ENCODE measurements around the gene ACTN1. TPM values are rescaled to one million over a fixed set of nuclear protein-coding genes. Genes with fewer than 3 reads are reported as not detected.
A peak's percentile ranks its signal among the peaks of the same experiment; 100 is the strongest.
"Not testable (repeated sequence)": the region's sequence is repeated elsewhere in the genome, so short reads cannot be mapped to it uniquely, and the experiment has no call there.

Gene ACTN1
- total and polyA plus RNA-seq, 7 experiments from 2014 or later, result 41.3 to 390 (median 227) TPM

DNA sequence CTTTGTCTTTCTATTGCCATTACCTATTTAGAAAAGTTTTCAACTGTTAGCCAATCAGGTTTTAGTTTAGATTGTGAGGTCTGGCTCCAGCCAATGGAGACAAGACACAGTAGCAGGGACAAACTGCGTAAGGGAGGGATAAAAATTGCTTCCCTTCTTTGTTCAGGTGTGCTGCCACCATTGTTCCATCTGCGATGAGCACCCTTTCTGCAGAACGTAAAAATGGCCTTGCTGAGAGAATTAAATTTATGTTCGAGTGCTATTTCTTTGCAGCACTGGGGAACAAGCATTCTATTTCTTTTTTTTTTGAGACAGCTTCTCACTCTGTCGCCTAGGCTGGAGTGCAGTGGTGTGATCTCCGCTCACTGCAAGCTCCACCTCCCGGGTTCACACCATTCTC is 126.6 kb downstream of the ACTN1 start:
- Mint-ChIP-seq H3K4me1 (peaks cover 0 to 12% (median 0%) of the 10 kb centered on the region in 7 donors), H3K36me3 (peaks cover 0 to 15% (median 9%) of the 10 kb centered on the region in 5 donors), H3K9me3 (peaks cover 0 to 18% (median 4%) of the 10 kb centered on the region in 11 donors)
- H3K4me3 Mint-ChIP-seq; CTCF ChIA-PET; POLR2A ChIA-PET; H3K36me3 ChIP-seq (ENCODE audit: control insufficient read depth in 2 of 3, insufficient read depth in 3 of 3, low read length in 3 of 3); H3K27me3 ChIP-seq (ENCODE audit: control insufficient read depth in 2 of 2, insufficient read depth in 2 of 2, low read length in 2 of 2); H3K27ac ChIP-seq (ENCODE audit: low read depth, low read length); DNase-seq; H3K4me1 ChIP-seq (ENCODE audit: control insufficient read depth in 2 of 2, insufficient read depth in 2 of 2, low read length in 2 of 2); H3K9me3 ChIP-seq (ENCODE audit: control insufficient read depth in 2 of 3, low read length in 3 of 3); H3K27me3 Mint-ChIP-seq; H3K27ac Mint-ChIP-seq; ATAC-seq; H3K4me3 ChIP-seq (ENCODE audit: low read length); intact Hi-C loops (cut with micrococcal nuclease): not testable (repeated sequence)

- DNase-seq, result no peak
- H3K4me1 Mint-ChIP-seq, result peaks cover 0 to 12% (median 0%) of the 10 kb centered on the region in 7 donors
- peaks cover 0 to 11% (median 5%) of the 10 kb centered on the region in 5 donors for H3K36me3 Mint-ChIP-seq
- H3K4me3 Mint-ChIP-seq, result no peak overlapping the region
- no peak for ATAC-seq
- Histone ChIP-seq H3K9me3 (ENCODE audit: control insufficient read depth in 2 of 3, low read length in 3 of 3) (no peaks in the 10 kb centered on the region), H3K27ac (ENCODE audit: low read depth, low read length) (no peak overlapping the region), H3K4me3 (ENCODE audit: low read length) (no peak overlapping the region), H3K27me3 (ENCODE audit: control insufficient read depth in 2 of 2, insufficient read depth in 2 of 2, low read length in 2 of 2) (no peaks in the 10 kb centered on the region), H3K36me3 (ENCODE audit: control insufficient read depth in 2 of 3, insufficient read depth in 3 of 3, low read length in 3 of 3) (no peaks in the 10 kb centered on the region), H3K4me1 (ENCODE audit: control insufficient read depth in 2 of 2, insufficient read depth in 2 of 2, low read length in 2 of 2) (no peaks in the 10 kb centered on the region)
- CTCF ChIA-PET, result no interaction called here
- POLR2A ChIA-PET, result no interaction called here
- H3K27me3 Mint-ChIP-seq, result no peaks in the 10 kb centered on the region
- peaks cover 0 to 18% (median 4%) of the 10 kb centered on the region in 11 donors for H3K9me3 Mint-ChIP-seq
- intact Hi-C loops (cut with micrococcal nuclease), result no loop called here
- no peak overlapping the region for H3K27ac Mint-ChIP-seq
Measured at GRCh38 chr14:68851078-68851477, 128.0 kb downstream of the ACTN1 start.

DNA sequence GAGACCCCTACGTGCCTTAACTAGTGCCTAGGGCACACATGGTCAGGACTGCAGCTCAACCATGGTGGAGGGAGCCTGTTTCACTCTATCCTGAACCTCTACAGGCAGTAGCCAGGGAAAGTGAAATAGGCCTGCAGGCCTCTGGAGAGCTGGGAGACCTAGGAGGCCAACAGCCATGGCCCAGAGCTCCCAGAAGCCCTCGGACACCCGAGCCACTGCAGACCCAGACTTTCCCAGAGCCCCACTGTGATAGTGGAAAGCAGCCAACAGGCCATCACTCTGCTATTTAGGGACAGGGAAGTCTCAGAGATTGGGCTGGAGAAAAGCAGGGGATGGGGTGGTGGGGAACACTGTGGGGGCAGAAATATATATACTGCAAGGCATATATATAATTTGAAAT is 129.7 kb downstream of the ACTN1 start:
- POLR2A ChIA-PET, result no interaction called here
- peaks cover 0 to 7% (median 0%) of the 10 kb centered on the region in 7 donors for H3K4me1 Mint-ChIP-seq
- H3K9me3 Mint-ChIP-seq, result peaks cover 0 to 16% (median 4%) of the 10 kb centered on the region in 11 donors

GRCh38 chr14:68848253-68848652 is 130.8 kb downstream of the ACTN1 start:
- Mint-ChIP-seq H3K4me3 (no peak overlapping the region), H3K36me3 (no peaks in the 10 kb centered on the region), H3K4me1 (peaks cover 4 to 14% (median 8%) of the 10 kb centered on the region in 7 donors), H3K9me3 (peaks cover 0 to 7% (median 3%) of the 10 kb centered on the region in 11 donors), H3K27me3 (peaks cover 0 to 9% (median 0%) of the 10 kb centered on the region in 5 donors), H3K27ac (no peak overlapping the region)
- ATAC-seq, result no peak
- Histone ChIP-seq H3K4me1 (ENCODE audit: control insufficient read depth in 2 of 2, insufficient read depth in 2 of 2, low read length in 2 of 2) (peaks cover 0 to 7% of the 10 kb centered on the region in 2 donors), H3K27me3 (ENCODE audit: control insufficient read depth in 2 of 2, insufficient read depth in 2 of 2, low read length in 2 of 2) (no peaks in the 10 kb centered on the region), H3K9me3 (ENCODE audit: control insufficient read depth in 2 of 3, low read length in 3 of 3) (no peaks in the 10 kb centered on the region), H3K4me3 (ENCODE audit: low read length) (no peak overlapping the region), H3K36me3 (ENCODE audit: control insufficient read depth in 2 of 3, insufficient read depth in 3 of 3, low read length in 3 of 3) (no peaks in the 10 kb centered on the region), H3K27ac (ENCODE audit: low read depth, low read length) (no peak overlapping the region)
- intact Hi-C loops (cut with micrococcal nuclease), result no loop called here
- CTCF ChIA-PET, result interaction anchor here (0.6 kb wide), 1 partner anchor 891 kb away, joined by 4 read pairs; no protein-coding TSS in a partner anchor
- DNase-seq, result no peak
- POLR2A ChIA-PET, result interaction anchor here (0.6 kb wide), 1 partner anchor 628 kb away, joined by 3 read pairs; no protein-coding TSS in a partner anchor

More for the DNA sequence above, 129.7 kb downstream of the ACTN1 start:
- H3K27ac Mint-ChIP-seq, result no peak overlapping the region
- H3K27me3 ChIP-seq (ENCODE audit: control insufficient read depth in 2 of 2, insufficient read depth in 2 of 2, low read length in 2 of 2), result no peaks in the 10 kb centered on the region
- DNase-seq (no peak), ATAC-seq (no peak)
- no peaks in the 10 kb centered on the region for H3K9me3 ChIP-seq (ENCODE audit: control insufficient read depth in 2 of 3, low read length in 3 of 3)
- H3K36me3 Mint-ChIP-seq, result peaks cover 0 to 4% (median 4%) of the 10 kb centered on the region in 5 donors
- no peak overlapping the region for H3K27ac ChIP-seq (ENCODE audit: low read depth, low read length)
- CTCF ChIA-PET, result no interaction called here
- H3K4me1 ChIP-seq (ENCODE audit: control insufficient read depth in 2 of 2, insufficient read depth in 2 of 2, low read length in 2 of 2), result no peaks in the 10 kb centered on the region
- H3K27me3 Mint-ChIP-seq, result peaks cover 0 to 5% (median 0%) of the 10 kb centered on the region in 5 donors
- no peaks in the 10 kb centered on the region for H3K36me3 ChIP-seq (ENCODE audit: control insufficient read depth in 2 of 3, insufficient read depth in 3 of 3, low read length in 3 of 3)
- no peak overlapping the region for H3K4me3 Mint-ChIP-seq
- intact Hi-C loops (cut with micrococcal nuclease), result no loop called here
- H3K4me3 ChIP-seq (ENCODE audit: low read length), result no peak overlapping the region

- intact Hi-C loops (cut with micrococcal nuclease); CTCF ChIA-PET: not testable (repeated sequence)
Measured at GRCh38 chr14:68847640-68848039, 131.5 kb downstream of the ACTN1 start.

DNA sequence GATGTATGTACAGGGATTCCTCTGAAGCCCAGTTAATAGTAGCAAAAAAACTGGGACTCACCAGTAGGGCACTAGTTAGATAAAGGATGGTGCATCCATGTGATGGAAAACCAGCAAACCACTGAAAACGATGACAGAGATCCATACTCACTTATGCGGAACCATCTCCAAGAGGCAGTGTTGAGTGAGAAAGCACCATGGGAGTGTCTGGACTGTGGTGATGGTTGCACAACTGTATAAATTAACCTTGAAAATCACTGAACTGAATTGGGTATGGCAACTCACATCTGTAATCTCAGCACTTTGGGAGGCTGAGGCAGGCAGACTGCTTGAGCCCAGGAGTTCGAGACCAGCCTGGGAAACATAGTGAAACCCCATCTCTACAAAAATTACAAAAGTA is 132.6 kb downstream of the ACTN1 start:
- Mint-ChIP-seq H3K4me1 (peaks cover 7 to 26% (median 10%) of the 10 kb centered on the region in 7 donors), H3K4me3 (no peak overlapping the region), H3K27me3 (peaks cover 0 to 9% (median 0%) of the 10 kb centered on the region in 5 donors), H3K27ac (no peak overlapping the region), H3K36me3 (no peaks in the 10 kb centered on the region), H3K9me3 (peaks cover 0 to 4% (median 0%) of the 10 kb centered on the region in 11 donors)
- no peak for DNase-seq
- no peaks in the 10 kb centered on the region for H3K9me3 ChIP-seq (ENCODE audit: control insufficient read depth in 2 of 3, low read length in 3 of 3)
- intact Hi-C loops (cut with micrococcal nuclease), result no loop called here
- H3K4me1 ChIP-seq (ENCODE audit: control insufficient read depth in 2 of 2, insufficient read depth in 2 of 2, low read length in 2 of 2), result peaks cover 6 to 7% of the 10 kb centered on the region in 2 donors
- ATAC-seq, result no peak
- ChIA-PET POLR2A (no interaction called here), CTCF (no interaction called here)
- no peaks in the 10 kb centered on the region for H3K27me3 ChIP-seq (ENCODE audit: control insufficient read depth in 2 of 2, insufficient read depth in 2 of 2, low read length in 2 of 2)
- no peak overlapping the region for H3K27ac ChIP-seq (ENCODE audit: low read depth, low read length)
- H3K4me3 ChIP-seq (ENCODE audit: low read length), result no peak overlapping the region
- no peaks in the 10 kb centered on the region for H3K36me3 ChIP-seq (ENCODE audit: control insufficient read depth in 2 of 3, insufficient read depth in 3 of 3, low read length in 3 of 3)

More at GRCh38 chr14:68847640-68848039, 131.5 kb downstream of the ACTN1 start:
- H3K4me1 Mint-ChIP-seq, result peaks cover 4 to 15% (median 8%) of the 10 kb centered on the region in 7 donors
- H3K27ac ChIP-seq (ENCODE audit: low read depth, low read length); H3K36me3 ChIP-seq (ENCODE audit: control insufficient read depth in 2 of 3, insufficient read depth in 3 of 3, low read length in 3 of 3); ATAC-seq; H3K4me1 ChIP-seq (ENCODE audit: control insufficient read depth in 2 of 2, insufficient read depth in 2 of 2, low read length in 2 of 2); H3K27ac Mint-ChIP-seq; H3K27me3 ChIP-seq (ENCODE audit: control insufficient read depth in 2 of 2, insufficient read depth in 2 of 2, low read length in 2 of 2); H3K9me3 Mint-ChIP-seq; DNase-seq; H3K9me3 ChIP-seq (ENCODE audit: control insufficient read depth in 2 of 3, low read length in 3 of 3); H3K4me3 ChIP-seq (ENCODE audit: low read length); H3K27me3 Mint-ChIP-seq; H3K4me3 Mint-ChIP-seq; H3K36me3 Mint-ChIP-seq: not testable (repeated sequence)
- POLR2A ChIA-PET, result interaction anchor here (0.6 kb wide), 1 partner anchor 627 kb away, joined by 3 read pairs; no protein-coding TSS in a partner anchor

- Histone ChIP-seq H3K27me3 (ENCODE audit: control insufficient read depth in 2 of 2, insufficient read depth in 2 of 2, low read length in 2 of 2) (no peaks in the 10 kb centered on the region), H3K4me3 (ENCODE audit: low read length) (no peak overlapping the region), H3K9me3 (ENCODE audit: control insufficient read depth in 2 of 3, low read length in 3 of 3) (no peaks in the 10 kb centered on the region), H3K4me1 (ENCODE audit: control insufficient read depth in 2 of 2, insufficient read depth in 2 of 2, low read length in 2 of 2) (peaks cover 7 to 12% of the 10 kb centered on the region in 2 donors), H3K36me3 (ENCODE audit: control insufficient read depth in 2 of 3, insufficient read depth in 3 of 3, low read length in 3 of 3) (no peaks in the 10 kb centered on the region), H3K27ac (ENCODE audit: low read depth, low read length) (no peak overlapping the region)
- Mint-ChIP-seq H3K27me3 (peaks cover 0 to 9% (median 0%) of the 10 kb centered on the region in 5 donors), H3K4me3 (peak overlapping the region in 4 of 10 donors; percentile 30 to 62 (median 52)), H3K27ac (peak overlapping the region in 3 of 9 donors; percentile 29 to 47 (median 43)), H3K36me3 (peaks cover 0 to 6% (median 5%) of the 10 kb centered on the region in 5 donors), H3K4me1 (peaks cover 12 to 34% (median 15%) of the 10 kb centered on the region in 7 donors), H3K9me3 (peaks cover 0 to 7% (median 3%) of the 10 kb centered on the region in 11 donors)
- DNase-seq, result no peak
- intact Hi-C loops (cut with micrococcal nuclease), result loop anchor here (1.0 to 5.0 kb wide), 9 partner anchors 28 to 1007 kb away; no protein-coding TSS in a partner anchor
- POLR2A ChIA-PET, result interaction anchor here (0.9 to 1.6 kb wide), 2 partner anchors 24 to 27 kb away, joined by 3 to 7 read pairs; no protein-coding TSS in a partner anchor
- no peak for ATAC-seq
- CTCF ChIA-PET, result interaction anchor here (0.6 to 3.4 kb wide), 30 partner anchors 12 to 1009 kb away, joined by 3 to 45 read pairs (median 4); no protein-coding TSS in a partner anchor
Measured at GRCh38 chr14:68844210-68844545, 134.9 kb downstream of the ACTN1 start.
